ENCODE results near the gene TACC2.

TACC2 gene

DNA sequence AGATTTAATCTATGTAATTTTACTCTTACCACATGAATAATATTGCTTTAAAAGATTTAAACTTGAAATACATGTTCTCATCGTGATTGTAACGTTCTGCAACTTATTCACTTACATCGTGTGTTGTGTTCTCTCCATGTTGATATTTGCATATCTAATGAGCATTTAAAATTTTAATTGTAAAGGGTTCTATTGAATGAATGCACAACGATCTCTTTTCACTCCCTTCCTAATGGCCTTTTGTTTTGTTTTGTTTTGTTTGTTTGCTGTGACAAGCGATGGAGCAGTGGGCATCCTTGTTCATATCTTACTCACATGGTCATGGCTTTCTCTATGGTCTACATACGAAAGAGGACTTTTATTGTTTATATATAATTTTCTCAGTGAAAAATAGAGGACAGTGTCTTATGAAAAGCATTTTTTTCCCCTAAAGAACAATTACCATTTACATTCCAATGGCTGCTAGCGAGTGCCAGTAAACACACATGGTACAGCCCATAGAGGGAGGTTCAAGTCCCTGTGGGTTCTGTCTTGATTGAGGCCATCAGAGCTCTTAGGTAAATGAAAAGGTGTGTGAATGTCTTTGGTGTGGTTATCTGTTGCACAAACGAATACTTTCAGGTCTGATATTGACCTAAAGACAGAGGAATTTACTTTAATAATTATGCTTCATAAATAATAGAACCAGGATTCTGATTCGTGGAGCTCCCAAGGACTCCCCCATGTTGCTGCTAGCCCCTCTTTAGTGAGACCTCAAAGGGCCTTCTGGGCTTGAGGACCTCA is 314.5 kb downstream of the TACC2 start:
- no peak for DNase-seq

Measured in stimulated activated naive CD4-positive, alpha-beta T cell (primary cell).